ENCODE data around the gene KBTBD6.

GRCh38 chr13:41107104-41107571, 25.5 kb downstream of the KBTBD6 start:
- TF ChIP-seq CTCF (conservative IDR thresholded peaks at IDR 0.05; ENCODE audit: low read length) (no peak), EZH2phosphoT487 (IDR thresholded peaks at IDR 0.05; ENCODE audit: borderline replicate concordance, low read depth, low read length) (no peak)

All from OCI-LY7 (cell line).